Dermis microvascular lymphatic vessel endothelial cell (primary cell): ENCODE results near the gene PNPLA1. TPM values are rescaled to one million over a fixed set of nuclear protein-coding genes. Genes with fewer than 3 reads are reported as not detected.

Experiments
- DNase-seq, 2 donors: peaks; one replicate each; pipeline versions ENCODE4 v3.0.0 to v3.0.0-alpha.2; 2010; ENCODE audit warnings: low read depth in 2 of 2
- total RNA-seq: library from RNA; depleted of rRNA; stranded (reverse); fragments of >200 nt; gene quantifications from 2 replicates; pipeline ENCODE4 v1.2.1, GENCODE V29; 2014

Gene PNPLA1
- total RNA-seq = not detected in 2 replicates

- DNase-seq = no peak
These were observed at the start of gene PNPLA1 for GRCh38 chr6:36269834-36270705. Gene PNPLA1 (plus strand): TSS chr6:36270060. CDS start chr6:36270460, 400 bp downstream.

GRCh38 chr6:36220226-36220625, 49.6 kb upstream of the PNPLA1 start:
- no peak for DNase-seq

GRCh38 chr6:36221674-36222073, 48.2 kb upstream of the PNPLA1 start:
- DNase-seq = no peak

GRCh38 chr6:36222924-36223323, 46.9 kb upstream of the PNPLA1 start:
- no peak for DNase-seq

- DNase-seq = no peak
These were observed 46.2 kb upstream of the PNPLA1 start for GRCh38 chr6:36223706-36224105.

GRCh38 chr6:36224918-36225461, 44.9 kb upstream of the PNPLA1 start:
- DNase-seq = peak in 1 of 2 donors; percentile 32

GRCh38 chr6:36226438-36227047, 43.3 kb upstream of the PNPLA1 start:
- DNase-seq = no peak

- DNase-seq = no peak
These were observed 42.3 kb upstream of the PNPLA1 start for GRCh38 chr6:36227379-36228228.

- DNase-seq = no peak
These were observed 40.6 kb upstream of the PNPLA1 start for GRCh38 chr6:36229223-36229622.

GRCh38 chr6:36230371-36230770, 39.5 kb upstream of the PNPLA1 start:
- no peak for DNase-seq

- DNase-seq = no peak
These were observed 37.7 kb upstream of the PNPLA1 start for GRCh38 chr6:36232172-36232571.

- no peak for DNase-seq
These were observed 34.6 kb upstream of the PNPLA1 start for GRCh38 chr6:36235309-36235708.

GRCh38 chr6:36235862-36236261, 34.0 kb upstream of the PNPLA1 start:
- no peak for DNase-seq

GRCh38 chr6:36239774-36240173, 30.1 kb upstream of the PNPLA1 start:
- DNase-seq = no peak

GRCh38 chr6:36241728-36242127, 28.1 kb upstream of the PNPLA1 start:
- no peak for DNase-seq

- no peak for DNase-seq
These were observed 27.7 kb upstream of the PNPLA1 start for GRCh38 chr6:36242161-36242560.

GRCh38 chr6:36242626-36243025, 27.2 kb upstream of the PNPLA1 start:
- DNase-seq = no peak

GRCh38 chr6:36243562-36244212, 26.2 kb upstream of the PNPLA1 start:
- DNase-seq = no peak

GRCh38 chr6:36244641-36245280, 25.1 kb upstream of the PNPLA1 start:
- peak in 1 of 2 donors; percentile 50 for DNase-seq

GRCh38 chr6:36245572-36246061, 24.2 kb upstream of the PNPLA1 start:
- no peak for DNase-seq
